HepG2 (cell line): Measurements from ENCODE around the gene NFATC3. TPM values are rescaled to one million over a fixed set of nuclear protein-coding genes. Genes with fewer than 3 reads are reported as not detected.
A peak's percentile ranks its signal among the peaks of the same experiment; 100 is the strongest.

Experiments used
- AGO1 ChIP-seq: fragments of 200-400 bp; formaldehyde crosslinking; IDR thresholded peaks from 2 replicates; pipeline ENCODE4 v1.6.1; 2017; ENCODE audit warnings: mild to moderate bottlenecking, low read depth, low read length, moderate library complexity; ENCODE audit not compliant: poor library complexity, severe bottlenecking
- DNMT1 ChIP-seq: sonication (generic); formaldehyde crosslinking; IDR thresholded peaks from 2 replicates; pipeline ENCODE4 v1.5.1; 2020; ENCODE audit warnings: mild to moderate bottlenecking, missing genetic modification reagents
- GTF2F1 ChIP-seq: fragments of 150-350 bp; IDR thresholded peaks from 2 replicates; pipeline ENCODE4 v1.6.1; 2014; ENCODE audit warnings: low read length
- HDAC6 ChIP-seq: fragments of 200-600 bp; sonication (generic); IDR thresholded peaks from 2 replicates; pipeline ENCODE4 v1.7.0; 2017; ENCODE audit warnings: mild to moderate bottlenecking, antibody characterized with exemption, low read length, low read depth
- HMG20A ChIP-seq: IDR thresholded peaks from 2 replicates; pipeline ENCODE4 v1.6.1; 2016; ENCODE audit warnings: borderline replicate concordance
- KDM1A ChIP-seq: IDR thresholded peaks from 2 replicates; pipeline ENCODE4 v1.6.1; 2016; ENCODE audit warnings: missing compliant biosample characterization
- MTF1 ChIP-seq: sonication (generic); formaldehyde crosslinking; IDR thresholded peaks from 2 replicates; pipeline ENCODE4 v1.5.0; 2020; ENCODE audit warnings: missing genetic modification reagents
- RFX3 ChIP-seq: IDR thresholded peaks from 2 replicates; pipeline ENCODE4 v1.6.1; 2016; ENCODE audit warnings: missing biosample characterization, missing genetic modification reagents
- SRF ChIP-seq: IDR thresholded peaks from 2 replicates; pipeline ENCODE4 v1.6.1; 2011; ENCODE audit warnings: mild to moderate bottlenecking, low read depth, low read length, moderate library complexity
- SRSF4 ChIP-seq: fragments of 200-400 bp; formaldehyde crosslinking; IDR thresholded peaks from one replicate; pipeline ENCODE4 v1.6.1; 2018; ENCODE audit warnings: mild to moderate bottlenecking, low read depth, low read length, moderate library complexity; ENCODE audit not compliant: poor library complexity, severe bottlenecking
- ZBTB2 ChIP-seq: sonication (generic); formaldehyde crosslinking; IDR thresholded peaks from 2 replicates; pipeline ENCODE4 v1.8.0; 2022; ENCODE audit warnings: low read depth, missing genetic modification reagents
- ZNF205 ChIP-seq: IDR thresholded peaks from 2 replicates; pipeline ENCODE4 v1.6.1; 2018; ENCODE audit warnings: missing biosample characterization, missing genetic modification reagents
- ZNF234 ChIP-seq: sonication (generic); formaldehyde crosslinking; conservative IDR thresholded peaks from 2 replicates; pipeline ENCODE4 v1.5.1; 2020; ENCODE audit warnings: mild to moderate bottlenecking, missing genetic modification reagents
- ZNF253 ChIP-seq: sonication (generic); formaldehyde crosslinking; IDR thresholded peaks from 2 replicates; pipeline ENCODE4 v1.8.0; 2022; ENCODE audit warnings: mild to moderate bottlenecking, missing genetic modification reagents, borderline replicate concordance
- ZNF256 ChIP-seq: sonication (generic); formaldehyde crosslinking; conservative IDR thresholded peaks from 2 replicates; pipeline ENCODE4 v1.4.0; 2020; ENCODE audit warnings: missing genetic modification reagents
- ZNF33A ChIP-seq: sonication (generic); formaldehyde crosslinking; IDR thresholded peaks from 2 replicates; pipeline ENCODE4 v1.5.1; 2020; ENCODE audit warnings: missing genetic modification reagents, mild to moderate bottlenecking, moderate library complexity, borderline replicate concordance
- ZNF350 ChIP-seq: sonication (generic); formaldehyde crosslinking; IDR thresholded peaks from 2 replicates; pipeline ENCODE4 v1.4.0; 2020; ENCODE audit warnings: mild to moderate bottlenecking, low read depth, missing genetic modification reagents, borderline replicate concordance
- ZNF382 ChIP-seq: sonication (generic); formaldehyde crosslinking; IDR thresholded peaks from 2 replicates; pipeline ENCODE4 v1.5.0; 2020; ENCODE audit warnings: missing genetic modification reagents, mild to moderate bottlenecking, borderline replicate concordance
- ZNF740 ChIP-seq: sonication (generic); formaldehyde crosslinking; IDR thresholded peaks from 2 replicates; pipeline ENCODE4 v1.4.0; 2020; ENCODE audit warnings: missing genetic modification reagents
- polyA plus RNA-seq, 8 experiments: library from polyadenylated mRNA; depleted of rRNA in 3 of 8; stranded (reverse) in 7 of 8; unstranded in 1 of 8; fragments of >200 nt; fragmentation: Illumina TruSeq in 4 of 8; extraction: Trizol in 4 of 8; gene quantifications; 2 replicates each; pipeline versions ENCODE4 v1.2.1 to v1.2.3, GENCODE V29; 2011 to 2016; ENCODE audit warnings: low read depth in 4 of 8, missing spikeins in 1 of 8, mixed read lengths in 1 of 8; ENCODE audit not compliant: insufficient read depth in 1 of 8
- total RNA-seq, 5 experiments: library from RNA; depleted of rRNA; stranded (reverse); fragments of >200 nt; fragmentation: Illumina TruSeq; extraction: Trizol; gene quantifications; 2 replicates each; pipeline ENCODE4 v1.2.3, GENCODE V29; 2016; ENCODE audit warnings: low read depth in 1 of 5
- TF ChIP-seq, protein P1 (sequence below): sonication (generic); formaldehyde crosslinking; IDR thresholded peaks from 2 replicates; pipeline ENCODE4 v1.4.0; 2020; ENCODE audit warnings: missing genetic modification reagents
- TF ChIP-seq, protein P2 (sequence below): sonication (generic); formaldehyde crosslinking; IDR thresholded peaks from 2 replicates; pipeline ENCODE4 v1.5.1; 2020; ENCODE audit warnings: mild to moderate bottlenecking, missing genetic modification reagents
- TF ChIP-seq, protein P3 (sequence below): sonication (generic); formaldehyde crosslinking; IDR thresholded peaks from 2 replicates; pipeline ENCODE4 v1.4.0; 2020; ENCODE audit warnings: mild to moderate bottlenecking, missing genetic modification reagents

The NFATC3 gene
- total and polyA plus RNA-seq, 2 of the 13 experiments (the other 11 are each of a cell fraction or from before 2014, with no cell fraction given): 52.6 to 62.7 TPM

DNA sequence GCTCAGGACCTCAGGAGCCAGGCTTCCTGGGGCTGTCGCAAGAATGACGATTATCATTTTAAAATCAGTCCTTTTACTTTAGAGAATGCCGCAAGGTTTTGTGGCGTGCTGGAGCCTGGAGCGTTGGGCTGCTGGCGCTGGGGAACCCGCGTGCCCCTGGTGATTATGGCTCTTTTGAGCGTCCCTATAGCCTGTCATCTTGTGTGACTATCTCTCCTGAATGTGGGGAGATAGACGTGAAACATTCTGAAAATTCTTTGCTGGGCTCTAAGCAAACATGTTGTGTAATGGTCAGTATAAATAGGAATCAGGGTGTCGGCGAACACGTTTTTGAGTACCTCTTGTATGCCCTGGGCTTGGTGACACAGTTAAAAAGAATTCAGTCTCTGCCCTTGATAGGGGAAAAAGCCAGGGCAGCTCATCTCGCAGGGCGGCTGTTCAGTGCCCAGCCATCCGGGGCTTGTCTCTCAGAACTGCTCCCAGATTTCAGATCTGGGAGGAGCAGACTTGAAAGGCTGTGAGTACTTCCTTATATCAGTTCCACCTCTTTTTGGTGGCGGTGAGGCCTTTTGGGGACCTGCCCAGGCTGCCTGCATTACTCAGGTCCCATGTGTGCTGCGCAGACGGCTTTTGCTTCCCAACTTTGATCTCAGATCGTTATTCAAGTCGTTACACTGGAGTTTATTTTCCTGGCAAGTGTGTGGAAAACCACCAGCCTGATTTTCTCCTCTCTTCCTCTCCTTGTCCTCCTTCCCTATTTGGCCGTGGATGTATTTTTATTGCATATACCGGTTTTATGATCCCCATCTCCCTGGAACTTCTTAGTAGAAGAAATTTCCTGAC lies 180.1 kb downstream of the NFATC3 start (continued):
- TF ChIP-seq, protein P1, sequence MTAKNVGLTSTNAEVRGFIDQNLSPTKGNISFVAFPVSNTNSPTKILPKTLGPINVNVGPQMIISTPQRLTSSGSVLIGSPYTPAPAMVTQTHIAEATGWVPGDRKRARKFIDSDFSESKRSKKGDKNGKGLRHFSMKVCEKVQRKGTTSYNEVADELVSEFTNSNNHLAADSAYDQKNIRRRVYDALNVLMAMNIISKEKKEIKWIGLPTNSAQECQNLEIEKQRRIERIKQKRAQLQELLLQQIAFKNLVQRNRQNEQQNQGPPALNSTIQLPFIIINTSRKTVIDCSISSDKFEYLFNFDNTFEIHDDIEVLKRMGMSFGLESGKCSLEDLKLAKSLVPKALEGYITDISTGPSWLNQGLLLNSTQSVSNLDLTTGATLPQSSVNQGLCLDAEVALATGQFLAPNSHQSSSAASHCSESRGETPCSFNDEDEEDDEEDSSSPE (CRISPR knock-in tag): peak; percentile 36; the same call in 1 of the 2 replicates
- TF ChIP-seq MTF1 (0 out of 2 replicates have a peak, but pooled peaks have one; percentile 13), SRSF4 (no peak), SRF (0 out of 2 replicates have a peak, but pooled peaks have one; percentile 29), ZNF33A (CRISPR knock-in tag) (no peak), GTF2F1 (no peak), ZNF205 (peak; percentile 90), ZNF256 (CRISPR knock-in tag) (no peak), ZNF382 (CRISPR knock-in tag) (no peak), ZNF350 (peak; percentile 83; the same call in 1 of the 2 replicates), KDM1A (CRISPR knock-in tag) (0 out of 2 replicates have a peak, but pooled peaks have one; percentile 34), HDAC6 (no peak), DNMT1 (CRISPR knock-in tag) (no peak), AGO1 (peak; percentile 25), RFX3 (CRISPR knock-in tag) (no peak), HMG20A (CRISPR knock-in tag) (peak; percentile 96), ZNF253 (CRISPR knock-in tag) (no peak; the same call in 1 of the 2 replicates), ZNF740 (CRISPR knock-in tag) (no peak), ZBTB2 (CRISPR knock-in tag) (no peak), ZNF234 (CRISPR knock-in tag) (no peak)
- TF ChIP-seq, protein P2, sequence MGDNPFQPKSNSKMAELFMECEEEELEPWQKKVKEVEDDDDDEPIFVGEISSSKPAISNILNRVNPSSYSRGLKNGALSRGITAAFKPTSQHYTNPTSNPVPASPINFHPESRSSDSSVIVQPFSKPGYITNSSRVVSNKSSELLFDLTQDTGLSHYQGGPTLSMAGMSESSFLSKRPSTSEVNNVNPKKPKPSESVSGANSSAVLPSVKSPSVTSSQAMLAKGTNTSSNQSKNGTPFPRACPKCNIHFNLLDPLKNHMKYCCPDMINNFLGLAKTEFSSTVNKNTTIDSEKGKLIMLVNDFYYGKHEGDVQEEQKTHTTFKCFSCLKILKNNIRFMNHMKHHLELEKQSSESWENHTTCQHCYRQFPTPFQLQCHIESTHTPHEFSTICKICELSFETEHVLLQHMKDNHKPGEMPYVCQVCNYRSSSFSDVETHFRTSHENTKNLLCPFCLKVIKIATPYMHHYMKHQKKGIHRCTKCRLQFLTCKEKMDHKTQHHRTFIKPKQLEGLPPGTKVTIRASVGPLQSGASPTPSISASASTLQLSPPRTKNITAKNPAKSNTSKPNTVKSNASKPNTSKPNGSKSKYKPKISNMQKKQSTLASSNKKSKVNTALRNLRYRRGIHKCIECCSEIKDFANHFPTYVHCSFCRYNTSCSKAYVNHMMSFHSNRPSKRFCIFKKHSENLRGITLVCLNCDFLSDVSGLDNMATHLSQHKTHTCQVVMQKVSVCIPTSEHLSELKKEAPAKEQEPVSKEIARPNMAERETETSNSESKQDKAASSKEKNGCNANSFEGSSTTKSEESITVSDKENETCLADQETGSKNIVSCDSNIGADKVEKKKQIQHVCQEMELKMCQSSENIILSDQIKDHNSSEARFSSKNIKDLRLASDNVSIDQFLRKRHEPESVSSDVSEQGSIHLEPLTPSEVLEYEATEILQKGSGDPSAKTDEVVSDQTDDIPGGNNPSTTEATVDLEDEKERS (CRISPR knock-in tag): no peak
- TF ChIP-seq, protein P3, sequence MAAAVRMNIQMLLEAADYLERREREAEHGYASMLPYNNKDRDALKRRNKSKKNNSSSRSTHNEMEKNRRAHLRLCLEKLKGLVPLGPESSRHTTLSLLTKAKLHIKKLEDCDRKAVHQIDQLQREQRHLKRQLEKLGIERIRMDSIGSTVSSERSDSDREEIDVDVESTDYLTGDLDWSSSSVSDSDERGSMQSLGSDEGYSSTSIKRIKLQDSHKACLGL (CRISPR knock-in tag): no peak; the same call in 1 of the 2 replicates
